IMR-90 (cell line): ENCODE results near the gene GPC2. TPM values are rescaled to one million over a fixed set of nuclear protein-coding genes. Genes with fewer than 3 reads are reported as not detected.

Experiments used
- ATAC-seq: fragments of 200-7000 bp; cut with Tn5 transposase; 2 replicates; pipeline ENCODE4 v1.9.1; 2020; ENCODE audit warnings: low read depth, mild to moderate bottlenecking, moderate library complexity
- BruUV-seq: library from RNA; stranded (reverse); fragments of 400-500 nt; replicated peaks from 2 replicates; lab custom pipeline; 2021; lab: Mats Ljungman, UMichigan
- CTCF ChIA-PET: fragments of 300-600 bp; formaldehyde crosslinking; extraction: SDS; loops from one replicate; lab custom pipeline; 2021; ENCODE audit warnings: antibody characterized with exemption; lab: Yijun Ruan, JAX
- POLR2A ChIA-PET: fragments of 300-600 bp; sonication (Branson Sonifier 250); formaldehyde crosslinking; loops from one replicate; lab custom pipeline; 2022; ENCODE audit warnings: antibody characterized with exemption; ENCODE audit not compliant: unreplicated experiment; lab: Charles Lee
- DNase-seq: peaks from one replicate; pipeline ENCODE4 v3.0.0; 2013
- H2AFZ ChIP-seq: replicated peaks from 2 replicates; pipeline ENCODE3; 2013; ENCODE audit warnings: low read length, mild to moderate bottlenecking; ENCODE audit not compliant: poor library complexity
- H2AK5ac ChIP-seq: 2 replicates; pipeline ENCODE4 v1.6.1; 2013; ENCODE audit warnings: low read depth, low read length, inconsistent platforms
- H2AK9ac ChIP-seq: replicated peaks from 2 replicates; pipeline ENCODE3; 2013; ENCODE audit warnings: mild to moderate bottlenecking, low read depth, low read length, moderate library complexity; ENCODE audit not compliant: poor library complexity
- H2BK120ac ChIP-seq: 2 replicates; pipeline ENCODE4 v1.6.1; 2013; ENCODE audit warnings: low read depth, low read length, inconsistent platforms
- H2BK15ac ChIP-seq: 3 replicates; pipeline ENCODE4 v1.6.1; 2013; ENCODE audit warnings: low read depth, low read length, inconsistent platforms
- H2BK20ac ChIP-seq: 2 replicates; pipeline ENCODE4 v1.6.1; 2013; ENCODE audit warnings: low read depth, mild to moderate bottlenecking, inconsistent platforms, low read length, moderate library complexity
- H2BK5ac ChIP-seq: 2 replicates; pipeline ENCODE4 v1.6.1; 2013; ENCODE audit warnings: mild to moderate bottlenecking, low read depth, low read length, inconsistent platforms; ENCODE audit not compliant: poor library complexity, severe bottlenecking
- H3K14ac ChIP-seq: replicated peaks from 2 replicates; pipeline ENCODE4 v1.6.1; 2013; ENCODE audit warnings: low read depth, low read length, inconsistent platforms
- H3K18ac ChIP-seq: 2 replicates; pipeline ENCODE4 v1.6.1; 2013; ENCODE audit warnings: low read depth, low read length, control low read depth
- H3K23ac ChIP-seq: 2 replicates; pipeline ENCODE4 v1.6.1; 2013; ENCODE audit warnings: low read depth, low read length, inconsistent platforms
- H3K27ac ChIP-seq: 2 replicates; pipeline ENCODE4 v1.5.1; 2013; ENCODE audit warnings: mild to moderate bottlenecking, control low read depth, low read length; ENCODE audit not compliant: insufficient read depth
- H3K27me3 ChIP-seq: 2 replicates; pipeline ENCODE4 v1.6.1; 2013; ENCODE audit warnings: low read length; ENCODE audit not compliant: control insufficient read depth, insufficient read depth
- H3K36me3 ChIP-seq: 2 replicates; pipeline ENCODE4 v1.6.1; 2013; ENCODE audit warnings: low read length, mixed read lengths; ENCODE audit not compliant: control insufficient read depth, insufficient read depth
- H3K4ac ChIP-seq: 2 replicates; pipeline ENCODE4 v1.6.1; 2013; ENCODE audit warnings: low read depth, low read length, inconsistent platforms
- H3K4me1 ChIP-seq: 2 replicates; pipeline ENCODE4 v1.6.1; 2013; ENCODE audit warnings: low read length, mixed read lengths; ENCODE audit not compliant: control insufficient read depth, insufficient read depth
- H3K4me2 ChIP-seq: 2 replicates; pipeline ENCODE4 v1.6.1; 2013; ENCODE audit warnings: low read depth, mild to moderate bottlenecking, control low read depth, low read length, moderate library complexity
- H3K4me3 ChIP-seq: 2 replicates; pipeline ENCODE4 v1.5.1; 2013; ENCODE audit warnings: low read depth, mild to moderate bottlenecking, control low read depth, low read length, moderate library complexity; ENCODE audit not compliant: insufficient read depth
- H3K56ac ChIP-seq: 2 replicates; pipeline ENCODE4 v1.6.1; 2013; ENCODE audit warnings: low read length, inconsistent platforms; ENCODE audit not compliant: insufficient read depth; ENCODE audit errors: extremely low read depth
- H3K79me1 ChIP-seq, 2 experiments: 2 replicates each; pipeline ENCODE4 v1.6.1; 2013; ENCODE audit warnings: low read length in 2 of 2, inconsistent platforms in 1 of 2, low read depth in 1 of 2
- H3K9ac ChIP-seq: 2 replicates; pipeline ENCODE4 v1.6.1; 2013; ENCODE audit warnings: low read depth, low read length, control low read depth
- H3K9me1 ChIP-seq: 2 replicates; pipeline ENCODE4 v1.6.1; 2013; ENCODE audit warnings: low read length, inconsistent platforms; ENCODE audit not compliant: insufficient read depth
- H3K9me3 ChIP-seq: 2 replicates; pipeline ENCODE4 v1.6.1; 2013; ENCODE audit warnings: low read length; ENCODE audit not compliant: control insufficient read depth, insufficient read depth
- H4K20me1 ChIP-seq: 2 replicates; pipeline ENCODE4 v1.6.1; 2013; ENCODE audit warnings: low read length, inconsistent platforms; ENCODE audit not compliant: insufficient read depth
- H4K5ac ChIP-seq: 2 replicates; pipeline ENCODE4 v1.6.1; 2013; ENCODE audit warnings: mild to moderate bottlenecking, low read depth, low read length, control low read depth
- H4K8ac ChIP-seq, 2 experiments: 2 replicates each; pipeline ENCODE4 v1.6.1; 2013; ENCODE audit warnings: low read depth in 2 of 2, low read length in 2 of 2, control low read depth in 1 of 2, inconsistent platforms in 1 of 2
- H4K91ac ChIP-seq: 2 replicates; pipeline ENCODE4 v1.6.1; 2013; ENCODE audit warnings: low read depth, low read length, inconsistent platforms; ENCODE audit not compliant: insufficient read depth
- BHLHE40 ChIP-seq: fragments of 150-350 bp; IDR thresholded peaks from 2 replicates; pipeline ENCODE4 v1.6.1; 2016; ENCODE audit warnings: mild to moderate bottlenecking, low read depth, low read length
- CEBPB ChIP-seq: IDR thresholded peaks from 2 replicates; pipeline ENCODE4 v1.6.1; 2012; ENCODE audit warnings: low read depth, low read length, improper control_type of control experiment
- CHD1 ChIP-seq: IDR thresholded peaks from 2 replicates; pipeline ENCODE4 v1.6.1; 2012; ENCODE audit warnings: low read depth, low read length, improper control_type of control experiment
- FOS ChIP-seq: fragments of 150-350 bp; IDR thresholded peaks from 2 replicates; pipeline ENCODE4 v1.6.1; 2016; ENCODE audit warnings: low read depth, low read length
- MAFK ChIP-seq: IDR thresholded peaks from 2 replicates; pipeline ENCODE4 v1.6.1; 2012; ENCODE audit warnings: low read depth, low read length, improper control_type of control experiment
- MAZ ChIP-seq: IDR thresholded peaks from 2 replicates; pipeline ENCODE4 v1.6.1; 2012; ENCODE audit warnings: low read depth, mild to moderate bottlenecking, low read length, improper control_type of control experiment, moderate library complexity, borderline replicate concordance
- MXI1 ChIP-seq: IDR thresholded peaks from 2 replicates; pipeline ENCODE4 v1.6.1; 2012; ENCODE audit warnings: low read depth, mild to moderate bottlenecking, low read length, moderate library complexity, borderline replicate concordance
- NFE2L2 ChIP-seq: fragments of 150-350 bp; IDR thresholded peaks from 2 replicates; pipeline ENCODE4 v1.6.1; 2016; ENCODE audit warnings: low read depth, mild to moderate bottlenecking, low read length
- POLR2A ChIP-seq: IDR thresholded peaks from 2 replicates; pipeline ENCODE4 v1.6.1; 2012; ENCODE audit warnings: mild to moderate bottlenecking, low read depth, low read length
- RAD21 ChIP-seq: IDR thresholded peaks from 2 replicates; pipeline ENCODE4 v1.6.1; 2012; ENCODE audit warnings: low read length, improper control_type of control experiment
- RCOR1 ChIP-seq: IDR thresholded peaks from 2 replicates; pipeline ENCODE4 v1.6.1; 2012; ENCODE audit warnings: mild to moderate bottlenecking, low read length, improper control_type of control experiment; ENCODE audit not compliant: insufficient replicate concordance
- RFX5 ChIP-seq: IDR thresholded peaks from 2 replicates; pipeline ENCODE4 v1.8.0; 2012; ENCODE audit warnings: low read depth, mild to moderate bottlenecking, low read length, moderate library complexity
- WGBS, 2 experiments: methylation state at CpG; one replicate each; pipeline versions ENCODE4 v1.1.5 to v1.1.7; 2013; ENCODE audit warnings: missing lambda C conversion rate in 2 of 2; ENCODE audit not compliant: insufficient read length in 1 of 2; ENCODE audit errors: extremely low coverage in 2 of 2; 5-methylcytosine and 5-hydroxymethylcytosine counted together
- dilution Hi-C: fragments of 300-500 bp; cut with HindIII; formaldehyde crosslinking; loops from one replicate; pipeline ENCODE4 v1.14.3; 2018; ENCODE audit warnings: low sequenced_read_pairs; ENCODE audit not compliant: unreplicated experiment
- in situ Hi-C: fragments of 300-500 bp; cut with MboI; formaldehyde crosslinking; loops from 3 replicates; pipeline ENCODE4 v1.14.3; 2019; ENCODE audit warnings: low sequenced_read_pairs, inconsistent platforms, mixed read lengths
- intact Hi-C: fragments of 100-400 bp; cut with micrococcal nuclease; formaldehyde crosslinking; loops from 2 replicates; pipeline ENCODE4 v1.10.0; 2022
- polyA plus RNA-seq, 3 experiments: library from polyadenylated mRNA; depleted of rRNA; stranded (reverse); fragments of >200 nt; gene quantifications; 2 replicates each; pipeline ENCODE4 v1.2.3, GENCODE V29; 2012; ENCODE audit warnings: low replicate concordance in 1 of 3
- total RNA-seq: library from RNA; depleted of rRNA; stranded (reverse); fragments of >200 nt; gene quantifications from 2 replicates; pipeline ENCODE4 v1.2.3, GENCODE V29; 2012
- TF ChIP-seq, protein P1 (sequence below): fragments of 150-350 bp; IDR thresholded peaks from 2 replicates; pipeline ENCODE4 v1.6.1; 2017; ENCODE audit warnings: mild to moderate bottlenecking, antibody characterized with exemption, low read length, low read depth
- TF ChIP-seq, protein P2 (sequence below): fragments of 150-350 bp; IDR thresholded peaks from 2 replicates; pipeline ENCODE4 v1.6.1; 2016; ENCODE audit warnings: low read depth, mild to moderate bottlenecking, low read length, moderate library complexity, borderline replicate concordance
- TF ChIP-seq, protein P3 (sequence below): conservative IDR thresholded peaks from 2 replicates; pipeline ENCODE4 v1.5.1; 2012; ENCODE audit warnings: mild to moderate bottlenecking, low read depth, low read length, improper control_type of control experiment

The GPC2 gene
- total and polyA plus RNA-seq, 2 of the 4 experiments (the other 2 are of a cell fraction): 1.8 to 6.0 TPM

DNA sequence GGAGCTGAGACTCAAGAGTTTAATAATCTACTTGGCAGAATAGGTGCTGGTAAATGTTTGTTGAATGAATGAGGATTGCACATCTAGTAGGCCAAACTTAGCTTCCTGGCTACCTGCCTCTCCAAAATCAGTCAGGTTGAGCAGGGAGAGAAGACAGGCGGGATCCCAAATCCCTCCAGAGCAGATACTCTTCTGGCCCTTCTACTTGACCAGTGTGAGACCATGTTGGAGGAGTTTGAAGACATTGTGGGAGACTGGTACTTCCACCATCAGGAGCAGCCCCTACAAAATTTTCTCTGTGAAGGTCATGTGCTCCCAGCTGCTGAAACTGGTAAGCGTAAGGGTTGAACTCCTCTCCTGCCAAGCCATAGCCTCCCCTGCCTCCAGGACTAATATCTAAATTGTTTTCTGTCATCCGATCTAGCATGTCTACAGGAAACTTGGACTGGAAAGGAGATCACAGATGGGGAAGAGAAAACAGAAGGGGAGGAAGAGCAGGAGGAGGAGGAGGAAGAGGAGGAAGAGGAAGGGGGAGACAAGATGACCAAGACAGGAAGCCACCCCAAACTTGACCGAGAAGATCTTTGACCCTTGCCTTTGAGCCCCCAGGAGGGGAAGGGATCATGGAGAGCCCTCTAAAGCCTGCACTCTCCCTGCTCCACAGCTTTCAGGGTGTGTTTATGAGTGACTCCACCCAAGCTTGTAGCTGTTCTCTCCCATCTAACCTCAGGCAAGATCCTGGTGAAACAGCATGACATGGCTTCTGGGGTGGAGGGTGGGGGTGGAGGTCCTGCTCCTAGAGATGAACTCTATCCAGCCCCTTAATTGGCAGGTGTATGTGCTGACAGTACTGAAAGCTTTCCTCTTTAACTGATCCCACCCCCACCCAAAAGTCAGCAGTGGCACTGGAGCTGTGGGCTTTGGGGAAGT, 52.6 kb downstream of the GPC2 start:
- Histone ChIP-seq H3K56ac (no peak overlapping the region), H4K20me1 (no peaks in the 10 kb centered on the region; the same call in 1 of the 2 replicates), H2BK15ac (no peak overlapping the region), H3K36me3 (peaks cover 4% of the 10 kb centered on the region; the same call in 1 of the 2 replicates), H2AK9ac (peak overlapping the region; percentile 75), H4K91ac (no peak overlapping the region), H2AK5ac (no peak overlapping the region), H3K14ac (no peak overlapping the region), H3K18ac (no peak overlapping the region), H3K4me2 (no peak overlapping the region), H2BK5ac (no peak overlapping the region), H3K4ac (no peak overlapping the region), H3K23ac (no peak overlapping the region; the same call in 1 of the 2 replicates), H3K4me1 (peaks cover 6% of the 10 kb centered on the region; the same call in 1 of the 2 replicates), H3K4me3 (no peak overlapping the region), H3K27ac (no peak overlapping the region), H2BK20ac (no peak overlapping the region), H3K9me3 (no peaks in the 10 kb centered on the region), H3K79me1 (peaks cover 26 to 62% of the 10 kb centered on the region in 2 experiments), H3K9ac (no peak overlapping the region), H2BK120ac (no peak overlapping the region), H2AFZ (no peak overlapping the region), H3K9me1 (peaks cover 11% of the 10 kb centered on the region), H3K27me3 (no peaks in the 10 kb centered on the region), H4K8ac (no peak overlapping the region), H4K5ac (no peak overlapping the region)
- TSS peak; percentile 82 for BruUV-seq
- DNase-seq (no peak), ATAC-seq (no peak)
- POLR2A ChIA-PET: no interaction called here
- dilution Hi-C loops: no loop called here
- in situ Hi-C loops: no loop called here
- CTCF ChIA-PET: no interaction called here
- WGBS, 2 experiments: no CpG with 5 or more reads among the region's 4 CpGs
- intact Hi-C loops: no loop called here
- TF ChIP-seq, protein P1, sequence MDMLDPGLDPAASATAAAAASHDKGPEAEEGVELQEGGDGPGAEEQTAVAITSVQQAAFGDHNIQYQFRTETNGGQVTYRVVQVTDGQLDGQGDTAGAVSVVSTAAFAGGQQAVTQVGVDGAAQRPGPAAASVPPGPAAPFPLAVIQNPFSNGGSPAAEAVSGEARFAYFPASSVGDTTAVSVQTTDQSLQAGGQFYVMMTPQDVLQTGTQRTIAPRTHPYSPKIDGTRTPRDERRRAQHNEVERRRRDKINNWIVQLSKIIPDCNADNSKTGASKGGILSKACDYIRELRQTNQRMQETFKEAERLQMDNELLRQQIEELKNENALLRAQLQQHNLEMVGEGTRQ: no peak
- TF ChIP-seq, protein P2, sequence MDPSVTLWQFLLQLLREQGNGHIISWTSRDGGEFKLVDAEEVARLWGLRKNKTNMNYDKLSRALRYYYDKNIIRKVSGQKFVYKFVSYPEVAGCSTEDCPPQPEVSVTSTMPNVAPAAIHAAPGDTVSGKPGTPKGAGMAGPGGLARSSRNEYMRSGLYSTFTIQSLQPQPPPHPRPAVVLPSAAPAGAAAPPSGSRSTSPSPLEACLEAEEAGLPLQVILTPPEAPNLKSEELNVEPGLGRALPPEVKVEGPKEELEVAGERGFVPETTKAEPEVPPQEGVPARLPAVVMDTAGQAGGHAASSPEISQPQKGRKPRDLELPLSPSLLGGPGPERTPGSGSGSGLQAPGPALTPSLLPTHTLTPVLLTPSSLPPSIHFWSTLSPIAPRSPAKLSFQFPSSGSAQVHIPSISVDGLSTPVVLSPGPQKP: no peak
- TF ChIP-seq RCOR1 (no peak), RAD21 (no peak), CEBPB (no peak), RFX5 (no peak), BHLHE40 (no peak), NFE2L2 (no peak), CHD1 (no peak), MAZ (no peak), MXI1 (no peak), MAFK (no peak), FOS (no peak), POLR2A (no peak)
- TF ChIP-seq, protein P3, sequence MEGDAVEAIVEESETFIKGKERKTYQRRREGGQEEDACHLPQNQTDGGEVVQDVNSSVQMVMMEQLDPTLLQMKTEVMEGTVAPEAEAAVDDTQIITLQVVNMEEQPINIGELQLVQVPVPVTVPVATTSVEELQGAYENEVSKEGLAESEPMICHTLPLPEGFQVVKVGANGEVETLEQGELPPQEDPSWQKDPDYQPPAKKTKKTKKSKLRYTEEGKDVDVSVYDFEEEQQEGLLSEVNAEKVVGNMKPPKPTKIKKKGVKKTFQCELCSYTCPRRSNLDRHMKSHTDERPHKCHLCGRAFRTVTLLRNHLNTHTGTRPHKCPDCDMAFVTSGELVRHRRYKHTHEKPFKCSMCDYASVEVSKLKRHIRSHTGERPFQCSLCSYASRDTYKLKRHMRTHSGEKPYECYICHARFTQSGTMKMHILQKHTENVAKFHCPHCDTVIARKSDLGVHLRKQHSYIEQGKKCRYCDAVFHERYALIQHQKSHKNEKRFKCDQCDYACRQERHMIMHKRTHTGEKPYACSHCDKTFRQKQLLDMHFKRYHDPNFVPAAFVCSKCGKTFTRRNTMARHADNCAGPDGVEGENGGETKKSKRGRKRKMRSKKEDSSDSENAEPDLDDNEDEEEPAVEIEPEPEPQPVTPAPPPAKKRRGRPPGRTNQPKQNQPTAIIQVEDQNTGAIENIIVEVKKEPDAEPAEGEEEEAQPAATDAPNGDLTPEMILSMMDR: no peak
